Measurements from ENCODE around the gene NET1. TPM values are rescaled to one million over a fixed set of nuclear protein-coding genes. Genes with fewer than 3 reads are reported as not detected.

NET1 gene
- total RNA-seq, 1 donor from 2014 or later: 11.3 TPM

- no peaks in the 10 kb centered on the region for H3K9me3 Mint-ChIP-seq (ENCODE audit: unreplicated experiment)
- peaks cover 20% of the 10 kb centered on the region for H3K27me3 Mint-ChIP-seq (ENCODE audit: unreplicated experiment)
- no peak overlapping the region for H3K27ac Mint-ChIP-seq (ENCODE audit: unreplicated experiment)
- no peak for DNase-seq (ENCODE audit: extremely low spot score, unreplicated experiment)
- no peak for TF ChIP-seq CTCF (IDR thresholded peaks at IDR 0.05)
- no peak overlapping the region for H3K4me3 Mint-ChIP-seq (ENCODE audit: unreplicated experiment)
- no peaks in the 10 kb centered on the region for H3K36me3 Mint-ChIP-seq (ENCODE audit: unreplicated experiment)
- H3K4me1 Mint-ChIP-seq (ENCODE audit: unreplicated experiment): no peaks in the 10 kb centered on the region
Measured at GRCh38 chr10:5506751-5507648, 94.6 kb downstream of the NET1 start.

GRCh38 chr10:5507649-5508131 lies 95.3 kb downstream of the NET1 start:
- Mint-ChIP-seq H3K36me3 (ENCODE audit: unreplicated experiment) (no peaks in the 10 kb centered on the region), H3K9me3 (ENCODE audit: unreplicated experiment) (no peaks in the 10 kb centered on the region)

GRCh38 chr10:5508161-5508604 lies 95.8 kb downstream of the NET1 start:
- Mint-ChIP-seq H3K9me3 (ENCODE audit: unreplicated experiment) (no peaks in the 10 kb centered on the region), H3K4me3 (ENCODE audit: unreplicated experiment) (no peak overlapping the region), H3K27ac (ENCODE audit: unreplicated experiment) (no peak overlapping the region), H3K36me3 (ENCODE audit: unreplicated experiment) (no peaks in the 10 kb centered on the region), H3K4me1 (ENCODE audit: unreplicated experiment) (no peaks in the 10 kb centered on the region), H3K27me3 (ENCODE audit: unreplicated experiment) (peaks cover 22% of the 10 kb centered on the region)
- TF ChIP-seq CTCF (IDR thresholded peaks at IDR 0.05): no peak
- no peak for DNase-seq (ENCODE audit: extremely low spot score, unreplicated experiment)

More at GRCh38 chr10:5507649-5508131, 95.3 kb downstream of the NET1 start:
- H3K27ac Mint-ChIP-seq (ENCODE audit: unreplicated experiment): no peak overlapping the region
- no peak for TF ChIP-seq CTCF (IDR thresholded peaks at IDR 0.05)
- no peaks in the 10 kb centered on the region for H3K4me1 Mint-ChIP-seq (ENCODE audit: unreplicated experiment)
- H3K27me3 Mint-ChIP-seq (ENCODE audit: unreplicated experiment): peaks cover 24% of the 10 kb centered on the region
- no peak for DNase-seq (ENCODE audit: extremely low spot score, unreplicated experiment)
- H3K4me3 Mint-ChIP-seq (ENCODE audit: unreplicated experiment): no peak overlapping the region

Other genes starting within 250 kb of the NET1 start
- not detected in 2 replicates for gene AKR1C8, start 227.4 kb upstream of the NET1 start, total RNA-seq
- not detected in 2 replicates for gene AKR1C4, start 215.7 kb upstream of the NET1 start, total RNA-seq
- not detected in 2 replicates for gene UCN3, start 47.6 kb upstream of the NET1 start, total RNA-seq
- not detected in 2 replicates for gene TUBAL3, start 7.7 kb upstream of the NET1 start, total RNA-seq
- not detected in 2 replicates for gene CALML5, start 87.0 kb downstream of the NET1 start, total RNA-seq
- not detected in 2 replicates for gene CALML3, start 112.4 kb downstream of the NET1 start, total RNA-seq